CD4-positive, alpha-beta T cell (primary cell): Measurements from ENCODE around the gene ACTR3. TPM values are rescaled to one million over a fixed set of nuclear protein-coding genes. Genes with fewer than 3 reads are reported as not detected.

Experiments
- ATAC-seq: fragments of 200-7000 bp; cut with Tn5 transposase; one replicate; pipeline ENCODE4 v1.10.0; 2022; ENCODE audit warnings: mild to moderate bottlenecking; ENCODE audit not compliant: poor library complexity
- CTCF ChIA-PET: fragments of 350-600 bp; sonication (Branson Sonifier 250); formaldehyde crosslinking; loops from one replicate; lab custom pipeline; 2021; ENCODE audit warnings: antibody characterized with exemption, inconsistent platforms; lab: Charles Lee
- POLR2A ChIA-PET: fragments of 350-600 bp; sonication (Branson Sonifier 250); formaldehyde crosslinking; loops from one replicate; lab custom pipeline; 2021; ENCODE audit warnings: antibody characterized with exemption, inconsistent platforms; lab: Charles Lee
- DNase-seq, 14 experiments: peaks; one replicate each; pipeline ENCODE4 v3.0.0-alpha.2; 2013 to 2020; ENCODE audit warnings: mixed read lengths in 2 of 14
- H3K27ac ChIP-seq, 2 donors: one replicate each; pipeline versions ENCODE4 v1.5.1 to v1.7.0; 2013; ENCODE audit warnings: low read length in 2 of 2, low read depth in 1 of 2, mild to moderate bottlenecking in 1 of 2
- H3K27me3 ChIP-seq, 2 experiments: 1 replicate in 1 of 2; 2 replicates in 1 of 2; pipeline versions ENCODE4 v1.6.1 to v1.7.0; 2013; ENCODE audit warnings: low read length in 2 of 2, control low read depth in 1 of 2, mild to moderate bottlenecking in 1 of 2, moderate library complexity in 1 of 2; ENCODE audit not compliant: insufficient read depth in 2 of 2, control insufficient read depth in 1 of 2
- H3K36me3 ChIP-seq: one replicate; pipeline ENCODE4 v1.6.1; 2013; ENCODE audit warnings: low read length, control low read depth; ENCODE audit not compliant: insufficient read depth
- H3K4me1 ChIP-seq: one replicate; pipeline ENCODE4 v1.6.1; 2013; ENCODE audit warnings: low read length, control low read depth; ENCODE audit not compliant: insufficient read depth
- H3K4me3 ChIP-seq: one replicate; pipeline ENCODE4 v1.5.1; 2013; ENCODE audit warnings: mild to moderate bottlenecking, low read length, moderate library complexity
- H3K9me3 ChIP-seq, 2 experiments: 1 replicate in 1 of 2; 2 replicates in 1 of 2; pipeline versions ENCODE4 v1.6.1 to v1.7.0; 2013; ENCODE audit warnings: low read length in 2 of 2, mild to moderate bottlenecking in 2 of 2, control low read depth in 1 of 2, moderate library complexity in 1 of 2; ENCODE audit not compliant: control insufficient read depth in 1 of 2, insufficient read depth in 1 of 2
- H3K27ac Mint-ChIP-seq: one replicate; pipeline ENCODE4 v1.8.0; 2020; ENCODE audit warnings: mixed read lengths
- H3K27me3 Mint-ChIP-seq: one replicate; pipeline ENCODE4 v1.8.0; 2021; ENCODE audit warnings: mixed read lengths
- H3K36me3 Mint-ChIP-seq: one replicate; pipeline ENCODE4 v1.8.0; 2021; ENCODE audit warnings: low read depth, mixed read lengths
- H3K4me1 Mint-ChIP-seq: one replicate; pipeline ENCODE4 v1.8.0; 2021; ENCODE audit warnings: low read depth, mixed read lengths
- H3K4me3 Mint-ChIP-seq: one replicate; pipeline ENCODE4 v1.8.0; 2020; ENCODE audit warnings: mild to moderate bottlenecking, mixed read lengths
- H3K9me3 Mint-ChIP-seq: one replicate; pipeline ENCODE4 v1.8.0; 2020; ENCODE audit warnings: mixed read lengths
- intact Hi-C, 2 experiments: fragments of 100-400 bp; cut with DNase I in 1 of 2; cut with micrococcal nuclease in 1 of 2; formaldehyde crosslinking; loops; one replicate each; pipeline versions ENCODE4 v1.15.1 to v1.9.0; 2023 to 2025; cut with DNase I, micrococcal nuclease
- total RNA-seq, 174 experiments: library from RNA in 2 of 174; stranded (reverse) in 2 of 174; gene quantifications; one replicate each; pipeline ENCODE4 v1.2.3 and lab custom pipeline; 2021 to 2026
- TF ChIP-seq, protein P1 (sequence below): fragments of 200-600 bp; IDR thresholded peaks from one replicate; pipeline ENCODE4 v1.8.0; 2022; ENCODE audit warnings: antibody characterized with exemption, mild to moderate bottlenecking

Gene ACTR3
- total RNA-seq, 2 experiments from 2014 or later: 118 to 123 TPM

DNA sequence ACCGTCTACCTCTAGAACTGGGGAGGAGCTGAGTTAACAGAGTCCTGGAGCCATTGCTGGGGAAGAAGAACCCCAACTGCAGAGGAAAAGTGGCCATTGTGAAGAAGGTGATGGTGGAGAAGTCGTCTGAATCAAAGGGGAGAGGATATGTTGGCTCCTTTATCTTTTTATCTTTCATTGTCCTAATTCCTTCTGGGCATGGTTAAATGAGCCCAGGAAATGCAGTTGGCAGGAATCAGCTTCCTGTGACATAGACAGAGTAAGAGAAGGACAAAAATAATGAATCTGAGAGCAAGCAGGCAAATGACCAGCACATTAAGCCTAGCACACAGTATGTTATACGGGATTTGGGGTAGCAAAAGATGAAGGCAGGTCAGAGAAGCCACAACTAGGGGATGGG lies 16.0 kb upstream of the ACTR3 start:
- Mint-ChIP-seq H3K36me3 (no peaks in the 10 kb centered on the region), H3K9me3 (no peaks in the 10 kb centered on the region), H3K4me1 (peaks cover 43% of the 10 kb centered on the region), H3K4me3 (no peak overlapping the region), H3K27me3 (no peaks in the 10 kb centered on the region), H3K27ac (peak overlapping the region; percentile 45)
- Histone ChIP-seq H3K4me1 (peaks cover 21% of the 10 kb centered on the region), H3K36me3 (no peaks in the 10 kb centered on the region), H3K4me3 (no peak overlapping the region), H3K27me3 (no peaks in the 10 kb centered on the region), H3K27ac (no peak overlapping the region), H3K9me3 (no peaks in the 10 kb centered on the region)
- CTCF ChIA-PET: no interaction called here
- TF ChIP-seq, protein P1, sequence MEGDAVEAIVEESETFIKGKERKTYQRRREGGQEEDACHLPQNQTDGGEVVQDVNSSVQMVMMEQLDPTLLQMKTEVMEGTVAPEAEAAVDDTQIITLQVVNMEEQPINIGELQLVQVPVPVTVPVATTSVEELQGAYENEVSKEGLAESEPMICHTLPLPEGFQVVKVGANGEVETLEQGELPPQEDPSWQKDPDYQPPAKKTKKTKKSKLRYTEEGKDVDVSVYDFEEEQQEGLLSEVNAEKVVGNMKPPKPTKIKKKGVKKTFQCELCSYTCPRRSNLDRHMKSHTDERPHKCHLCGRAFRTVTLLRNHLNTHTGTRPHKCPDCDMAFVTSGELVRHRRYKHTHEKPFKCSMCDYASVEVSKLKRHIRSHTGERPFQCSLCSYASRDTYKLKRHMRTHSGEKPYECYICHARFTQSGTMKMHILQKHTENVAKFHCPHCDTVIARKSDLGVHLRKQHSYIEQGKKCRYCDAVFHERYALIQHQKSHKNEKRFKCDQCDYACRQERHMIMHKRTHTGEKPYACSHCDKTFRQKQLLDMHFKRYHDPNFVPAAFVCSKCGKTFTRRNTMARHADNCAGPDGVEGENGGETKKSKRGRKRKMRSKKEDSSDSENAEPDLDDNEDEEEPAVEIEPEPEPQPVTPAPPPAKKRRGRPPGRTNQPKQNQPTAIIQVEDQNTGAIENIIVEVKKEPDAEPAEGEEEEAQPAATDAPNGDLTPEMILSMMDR: no peak
- ATAC-seq (no peak), DNase-seq (no peak)
- intact Hi-C loops: no loop called here
- POLR2A ChIA-PET: interaction anchor here (0.7 kb wide), 1 partner anchor 117 kb away, joined by 3 read pairs; the partner anchor contains the start of gene SLC35F5

DNA sequence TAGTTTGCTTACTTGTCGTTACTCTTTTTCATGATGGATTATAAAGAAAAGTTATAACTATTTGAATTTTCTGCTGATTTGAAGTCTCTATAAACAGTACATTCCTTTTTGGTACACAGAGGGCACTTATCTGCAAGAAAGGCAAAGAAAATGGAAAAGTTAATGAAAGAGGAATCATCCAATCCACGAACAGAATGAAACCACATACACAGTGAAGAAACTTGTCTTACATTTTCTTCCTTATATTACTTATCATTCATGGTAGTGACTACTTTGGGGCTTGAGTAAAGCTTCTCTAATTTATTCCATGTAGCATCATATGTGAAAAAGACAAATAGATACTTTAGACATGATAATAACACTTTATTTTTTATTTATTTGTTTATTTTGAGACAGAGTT lies 14.8 kb upstream of the ACTR3 start:
- peaks cover 53% of the 10 kb centered on the region for H3K4me1 Mint-ChIP-seq
- H3K27ac Mint-ChIP-seq: peak overlapping the region; percentile 49
- POLR2A ChIA-PET: interaction anchor here (2.8 to 6.8 kb wide), 2 partner anchors 14 to 119 kb away, joined by 26 to 43 read pairs; partner anchors contain the start of genes ACTR3 and SLC35F5

DNA sequence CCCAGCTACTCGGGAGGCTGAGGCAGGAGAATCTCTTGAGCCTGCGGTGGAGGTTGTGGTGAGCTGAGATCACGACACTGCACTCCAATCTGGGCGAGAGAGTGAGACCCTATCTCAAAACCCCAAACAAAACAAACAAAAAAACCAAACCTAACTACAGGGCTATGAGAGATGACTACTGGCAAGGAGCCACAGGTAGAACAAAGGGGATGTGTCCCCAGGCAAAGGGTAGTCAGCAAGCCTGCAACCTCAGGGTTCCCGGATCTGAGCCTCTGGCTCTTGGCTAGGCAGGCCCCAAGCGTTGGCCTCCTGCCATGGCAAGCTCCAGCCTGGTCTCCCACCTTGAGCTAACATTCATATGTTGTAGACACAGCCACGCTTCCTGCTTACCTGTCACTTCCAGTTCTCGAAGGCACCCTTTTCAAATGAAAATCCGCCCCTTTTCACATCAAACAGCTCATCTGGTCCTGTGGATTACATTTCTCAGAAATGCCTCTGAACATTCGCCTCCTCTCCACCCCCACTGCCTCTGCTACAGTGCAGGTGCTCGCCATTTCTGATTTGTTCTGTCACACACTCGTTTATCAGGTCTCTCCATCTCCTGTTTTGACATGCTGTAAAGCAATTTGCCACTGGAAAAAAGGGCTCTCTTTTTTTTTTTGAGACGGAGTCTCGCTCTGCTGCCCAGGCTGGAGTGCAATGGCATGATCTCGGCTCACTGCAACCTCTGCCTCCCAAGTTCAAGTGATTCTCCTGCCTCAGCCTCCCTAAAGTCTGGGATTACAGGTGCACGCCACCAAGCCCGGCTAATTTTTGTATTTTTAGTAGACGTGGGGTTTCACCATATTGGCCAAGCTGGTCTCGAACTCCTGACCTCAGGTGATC lies 13.1 kb upstream of the ACTR3 start:
- intact Hi-C loops: loop anchor here in 1 of 2 experiments (1.0 to 5.0 kb wide), 2 partner anchors 13 to 119 kb away; partner anchors contain the start of gene SLC35F5
- peak overlapping the region; percentile 87 for H3K27ac Mint-ChIP-seq
- peak overlapping the region; percentile 36 for H3K4me3 Mint-ChIP-seq
- Histone ChIP-seq H3K9me3 (no peaks in the 10 kb centered on the region), H3K4me3 (peak overlapping the region; percentile 11), H3K36me3 (no peaks in the 10 kb centered on the region), H3K4me1 (peaks cover 21% of the 10 kb centered on the region), H3K27ac (peak overlapping the region; percentile 68 to 73), H3K27me3 (no peaks in the 10 kb centered on the region)
- peaks cover 59% of the 10 kb centered on the region for H3K4me1 Mint-ChIP-seq
- ChIA-PET POLR2A (interaction anchor here (0.7 to 6.8 kb wide), 12 partner anchors 10 to 292 kb away, joined by 3 to 43 read pairs (median 4); partner anchors contain the start of genes ACTR3 and SLC35F5), CTCF (interaction anchor here (1.2 to 1.8 kb wide), 2 partner anchors 15 to 273 kb away, joined by 3 to 4 read pairs; no protein-coding TSS in a partner anchor)
- TF ChIP-seq, protein P1: no peak
- ATAC-seq (peak; percentile 89), DNase-seq (peak; percentile 48 to 89 (median 74))
- H3K9me3 Mint-ChIP-seq: no peaks in the 10 kb centered on the region
- H3K36me3 Mint-ChIP-seq: peaks cover 8% of the 10 kb centered on the region
- no peaks in the 10 kb centered on the region for H3K27me3 Mint-ChIP-seq

More for the DNA sequence above, 14.8 kb upstream of the ACTR3 start:
- ATAC-seq: no peak
- TF ChIP-seq, protein P1: no peak
- DNase-seq: no peak
- peaks cover 21% of the 10 kb centered on the region for H3K4me1 ChIP-seq
- H3K27me3 ChIP-seq: no peaks in the 10 kb centered on the region
- intact Hi-C loops: loop anchor here in 1 of 2 experiments (5.0 kb wide), 1 partner anchor 118 kb away; the partner anchor contains the start of gene SLC35F5
- no peaks in the 10 kb centered on the region for H3K9me3 ChIP-seq
- H3K27ac ChIP-seq: no peak overlapping the region
- H3K36me3 Mint-ChIP-seq: no peaks in the 10 kb centered on the region
- no peaks in the 10 kb centered on the region for H3K27me3 Mint-ChIP-seq
- CTCF ChIA-PET: no interaction called here
- H3K4me3 Mint-ChIP-seq: no peak overlapping the region
- H3K9me3 Mint-ChIP-seq: no peaks in the 10 kb centered on the region
- no peaks in the 10 kb centered on the region for H3K36me3 ChIP-seq
- H3K4me3 ChIP-seq: no peak overlapping the region
